NT2/D1 (cell line): Measurements from ENCODE around the gene DOCK3.

Experiments
- YY1 ChIP-seq: IDR thresholded peaks from 2 replicates; pipeline ENCODE4 v1.6.1; 2011; ENCODE audit not compliant: insufficient read length, insufficient read depth
- ZNF274 ChIP-seq: IDR thresholded peaks from 2 replicates; pipeline ENCODE4 v1.6.1; 2011; ENCODE audit warnings: mild to moderate bottlenecking, low read depth, low read length

DNA sequence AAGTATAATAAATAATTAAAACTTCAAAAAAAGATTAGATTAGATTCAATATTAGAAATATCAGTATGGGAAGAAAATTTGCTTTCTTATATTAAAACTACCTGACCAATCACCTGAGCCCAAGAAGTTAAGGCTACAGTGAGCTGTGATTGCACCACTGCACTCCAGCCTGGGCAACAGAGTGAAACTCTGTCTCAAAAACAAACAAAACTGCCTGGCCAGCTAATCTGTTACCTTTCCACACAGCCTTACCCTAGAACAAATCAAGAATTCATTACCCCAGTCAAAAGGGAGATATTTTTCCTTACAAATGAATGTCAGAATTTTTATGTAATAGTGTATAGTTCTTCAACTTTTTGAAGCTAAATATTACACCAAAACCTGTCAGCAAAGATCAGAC is 593.4 kb downstream of the DOCK3 start:
- TF ChIP-seq YY1 (no peak), ZNF274 (no peak)
